Ecto neural progenitor cell (in vitro differentiated cells): ENCODE results near the gene MGMT.
A peak's percentile ranks its signal among the peaks of the same experiment; 100 is the strongest.

Experiments used
- DNase-seq: peaks from one replicate; pipeline ENCODE4 v3.0.0-alpha.2; 2018; ENCODE audit warnings: low spot score

MGMT gene

DNA sequence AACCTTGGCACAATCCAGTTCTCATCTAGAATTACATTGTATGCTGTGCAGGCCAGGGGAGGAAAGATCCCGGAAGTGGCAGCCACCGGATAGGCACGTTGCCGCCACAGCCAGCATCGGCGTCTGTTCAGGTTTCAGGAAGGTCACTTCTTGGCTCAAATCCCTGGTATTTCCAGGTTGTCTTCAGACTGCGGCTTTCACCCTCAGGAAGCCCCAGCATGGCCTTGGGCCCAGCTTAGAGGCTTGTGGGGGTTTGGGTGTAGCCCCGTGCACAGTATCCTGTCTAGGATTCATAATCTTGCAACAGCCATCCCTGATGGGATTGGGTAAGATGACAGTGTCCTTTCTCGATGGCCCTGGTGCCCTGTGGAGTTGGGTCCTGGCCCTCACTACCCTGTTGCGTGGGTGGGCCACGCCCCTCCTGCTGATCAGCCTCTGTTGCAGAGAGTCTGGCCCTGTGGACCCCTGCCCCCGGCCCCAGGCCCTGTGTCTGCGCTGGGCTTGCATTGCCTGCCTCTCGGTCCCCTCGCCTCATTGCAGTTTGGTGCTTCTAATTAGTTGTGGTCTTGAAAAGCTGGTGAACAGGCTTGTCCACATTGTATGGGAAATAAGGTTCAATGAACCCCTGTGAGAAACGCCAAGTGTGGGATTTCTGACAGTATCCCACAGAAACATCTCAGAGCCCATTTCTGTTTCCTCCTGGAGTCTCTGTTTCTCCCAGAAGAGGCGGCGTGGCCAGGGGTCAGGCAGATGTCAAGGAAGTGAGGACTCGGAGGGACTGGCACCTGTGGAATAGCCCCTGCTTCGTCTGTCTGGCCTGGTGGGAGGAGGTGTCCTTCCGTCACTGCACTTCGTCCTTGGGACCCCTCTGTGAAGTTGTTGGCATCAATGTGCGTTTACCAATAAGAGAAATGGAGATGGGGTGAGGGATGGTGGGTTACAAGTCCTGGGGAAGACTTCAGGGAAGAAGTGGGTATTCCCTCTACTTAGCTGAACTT, 77.5 kb downstream of the MGMT start:
- DNase-seq = no peak

DNA sequence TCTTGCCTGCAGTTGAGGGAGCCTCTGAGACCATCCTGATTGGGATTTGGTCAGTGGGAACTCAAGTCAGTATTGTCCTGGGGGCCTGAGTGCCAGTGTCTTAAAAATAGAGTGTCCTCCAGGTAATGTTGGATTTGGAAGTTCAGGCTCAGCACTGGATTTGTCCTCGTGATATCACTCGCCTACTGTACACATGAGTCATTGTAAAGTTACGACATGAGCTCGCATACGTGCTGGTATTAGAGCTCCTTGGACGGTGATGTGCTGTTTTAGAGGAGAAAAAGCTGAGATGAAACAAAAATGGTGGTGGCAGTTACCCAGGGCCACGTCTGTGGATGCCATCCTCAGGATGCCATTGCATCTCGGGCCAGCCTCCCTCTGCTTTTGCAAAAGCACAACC, 78.2 kb downstream of the MGMT start:
- DNase-seq = no peak

DNA sequence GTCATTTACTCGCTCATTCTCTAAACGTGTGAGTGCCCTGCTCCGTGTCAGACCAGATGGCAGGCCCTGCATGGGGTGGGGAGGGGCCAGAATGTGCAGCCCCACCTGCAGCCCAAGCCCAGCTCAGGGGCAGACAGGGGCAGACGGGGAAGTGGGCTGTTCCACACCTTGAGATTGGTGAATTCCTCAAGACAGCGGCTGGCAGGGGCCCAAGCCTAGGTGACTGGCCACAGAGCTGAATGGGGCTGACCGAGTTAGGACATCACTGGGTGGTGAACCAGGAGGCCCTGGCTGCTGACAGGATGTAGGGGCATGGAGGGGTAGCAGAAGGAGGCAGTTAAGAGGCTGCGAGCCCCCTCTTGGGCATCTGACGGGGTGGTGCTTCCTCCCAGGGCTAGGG, 79.1 kb downstream of the MGMT start:
- no peak for DNase-seq

DNA sequence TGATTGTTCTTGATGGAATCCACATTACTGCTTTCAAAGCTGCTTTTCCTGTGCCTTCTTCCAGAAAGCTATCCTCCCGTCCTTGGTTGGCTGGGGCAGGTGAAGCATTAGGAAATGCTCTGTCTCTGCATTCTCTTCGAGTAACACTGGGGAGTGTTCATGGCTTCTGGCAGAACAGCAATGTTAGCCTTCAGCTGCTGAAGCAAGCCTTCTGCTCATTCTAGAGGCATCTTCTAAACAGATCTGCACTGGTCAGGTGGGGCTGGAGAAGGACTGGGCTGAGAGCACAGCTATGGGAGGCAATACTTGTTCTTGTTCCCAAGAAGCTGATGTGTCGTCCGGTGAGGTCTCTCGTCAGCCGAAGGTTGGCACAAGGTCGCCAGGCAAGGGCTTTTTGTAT, 80.6 kb downstream of the MGMT start:
- no peak for DNase-seq

DNA sequence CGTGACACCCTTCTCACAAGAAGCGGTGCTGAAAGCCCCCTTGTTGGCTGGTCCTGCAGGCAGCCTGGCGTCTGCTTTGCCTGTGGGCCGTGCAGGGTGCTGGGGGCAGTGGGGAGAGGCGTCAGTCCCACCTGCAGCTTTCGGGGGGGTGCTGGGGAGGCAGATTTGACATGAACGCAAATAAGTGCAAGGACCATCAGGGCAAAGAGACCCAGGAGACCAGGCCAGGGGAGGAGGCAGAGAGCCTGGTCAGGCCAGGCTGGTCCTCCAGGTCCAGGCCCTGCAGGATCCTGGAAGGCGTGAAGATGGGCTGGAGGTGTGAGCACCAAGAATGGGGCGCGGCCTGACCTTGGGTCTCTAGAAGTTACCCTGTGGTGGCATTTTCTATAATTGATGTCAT, 81.6 kb downstream of the MGMT start:
- no peak for DNase-seq

DNA sequence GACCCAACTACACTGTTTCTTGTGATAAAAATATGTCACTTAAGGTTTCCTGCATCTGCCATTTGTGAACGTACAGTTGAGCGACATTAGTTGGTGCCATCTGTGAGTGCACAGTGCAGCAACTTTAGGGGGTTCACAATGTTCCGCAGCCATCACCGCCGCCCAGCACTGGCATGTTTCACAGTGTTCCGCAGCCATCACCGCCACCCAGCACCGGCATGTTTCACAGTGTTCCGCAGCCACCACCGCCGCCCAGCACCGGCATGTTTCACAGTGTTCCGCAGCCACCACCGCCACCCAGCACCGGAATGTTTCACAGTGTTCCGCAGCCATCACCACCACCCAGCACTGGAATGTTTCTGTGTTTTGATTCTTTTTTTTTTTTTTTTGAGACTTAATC, 83.0 kb downstream of the MGMT start:
- no peak for DNase-seq

DNA sequence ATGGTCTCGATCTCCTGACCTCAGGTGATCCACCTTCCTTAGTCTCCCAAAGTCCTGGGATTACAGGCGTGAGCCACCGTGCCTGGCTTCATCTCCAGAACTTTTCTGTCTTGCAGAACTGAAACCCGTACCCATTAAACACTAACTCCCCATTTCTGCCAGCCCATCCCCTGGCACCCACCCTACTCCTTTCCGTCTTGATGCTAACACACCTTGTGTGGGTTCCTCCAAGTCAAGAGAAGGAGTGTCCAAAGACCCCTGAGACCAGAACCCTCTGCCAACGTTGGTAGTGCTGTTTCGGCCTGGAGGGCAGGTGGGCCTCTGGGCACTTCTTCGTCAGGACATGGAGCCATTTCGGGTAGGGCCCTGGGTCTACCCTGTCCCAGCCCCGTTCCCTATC, 83.6 kb downstream of the MGMT start:
- DNase-seq = no peak

DNA sequence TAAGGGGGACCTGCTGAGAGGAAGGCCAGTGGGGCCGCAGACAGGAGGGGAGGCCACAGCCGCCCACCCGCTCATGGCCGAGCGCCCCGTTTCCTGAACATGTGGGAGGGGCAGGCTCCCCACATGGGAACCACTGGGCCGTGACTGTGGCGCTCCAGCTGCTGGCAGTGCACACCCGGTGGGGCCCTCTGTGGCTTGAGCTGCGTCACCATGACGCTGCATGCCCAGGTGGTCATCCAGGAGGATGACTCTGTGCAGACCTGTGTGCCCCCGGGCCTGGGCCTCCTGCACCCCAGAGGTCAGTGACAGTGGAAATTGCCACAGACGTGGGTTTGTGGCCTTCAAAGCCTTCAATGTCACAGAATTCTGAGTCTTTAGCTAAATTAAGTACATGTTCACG, 85.1 kb downstream of the MGMT start:
- DNase-seq = peak; percentile 36

DNA sequence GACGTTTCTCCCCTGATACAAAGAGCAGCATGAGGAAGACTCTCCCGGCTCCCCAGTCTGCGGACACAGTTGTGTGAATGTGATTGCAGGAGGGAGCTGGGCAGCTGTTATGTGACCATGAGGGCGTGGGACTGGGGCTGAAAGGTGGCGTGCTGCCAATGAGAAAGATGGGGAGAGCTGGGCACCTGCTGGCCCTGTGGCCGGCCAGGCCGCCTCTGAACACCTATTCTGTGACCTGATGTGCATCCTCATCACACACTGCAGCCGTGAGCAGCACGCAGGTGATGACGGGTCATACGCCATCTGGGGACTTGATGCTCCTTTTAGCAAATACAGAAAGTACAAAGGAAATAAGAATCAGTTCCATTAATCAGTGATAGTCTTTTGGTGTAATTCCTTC, 86.9 kb downstream of the MGMT start:
- DNase-seq = no peak

DNA sequence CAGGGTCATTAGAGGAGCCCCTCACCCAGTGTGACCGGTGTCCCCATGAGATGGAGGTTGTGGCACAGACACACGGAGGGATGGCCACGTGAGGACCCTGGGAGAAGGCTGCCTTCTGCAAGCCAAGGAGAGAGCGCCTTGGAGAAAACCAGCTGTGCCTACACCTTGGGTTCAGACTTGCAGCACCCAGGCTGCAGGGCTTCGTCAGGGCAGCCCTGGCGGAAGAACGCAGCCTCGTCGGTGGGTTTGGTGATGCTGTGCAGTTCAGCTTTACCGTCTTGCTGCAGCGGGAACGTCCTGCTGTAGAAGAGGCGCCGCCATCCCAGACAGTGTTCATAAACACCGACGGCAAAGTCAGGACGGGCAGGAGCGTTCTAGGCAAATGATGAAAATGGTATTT, 89.3 kb downstream of the MGMT start:
- DNase-seq = no peak

DNA sequence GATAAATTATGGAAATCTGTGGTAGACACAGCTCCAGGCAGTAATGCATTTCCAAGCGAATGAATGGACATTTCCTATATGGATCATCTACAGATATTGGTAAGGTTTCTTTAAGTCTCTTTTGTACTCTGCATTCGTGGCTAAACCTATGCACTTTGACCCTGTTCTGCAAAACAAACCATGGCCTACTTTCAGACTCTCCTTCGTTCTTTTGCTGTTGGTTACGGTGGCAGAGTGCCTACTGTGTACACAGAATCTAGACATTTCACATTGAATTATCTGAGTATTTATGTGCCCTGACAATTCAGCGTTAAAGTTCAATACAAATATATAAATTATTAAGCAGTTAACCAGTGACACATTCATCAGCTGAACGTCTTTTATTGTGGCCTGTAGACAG, 93.3 kb downstream of the MGMT start:
- DNase-seq = no peak

DNA sequence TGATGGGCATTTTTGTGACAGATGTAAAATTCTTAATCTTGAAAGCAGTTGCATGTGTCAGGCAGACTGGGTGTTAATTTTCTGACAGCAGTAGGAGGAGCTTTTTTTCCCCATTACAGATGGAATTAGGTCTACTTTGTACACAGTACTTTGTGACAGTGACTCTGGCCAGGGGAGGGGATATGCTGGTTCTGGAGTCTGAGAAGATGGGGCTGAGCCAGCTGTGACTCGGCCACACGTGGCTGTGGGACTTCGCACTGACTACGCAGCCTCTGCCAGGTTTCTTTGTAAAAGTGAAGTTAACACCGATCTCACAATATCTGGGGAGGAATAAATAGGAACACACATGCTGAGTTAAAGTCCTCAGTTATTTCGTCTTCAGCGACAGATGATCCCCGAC, 95.4 kb downstream of the MGMT start:
- DNase-seq = no peak

DNA sequence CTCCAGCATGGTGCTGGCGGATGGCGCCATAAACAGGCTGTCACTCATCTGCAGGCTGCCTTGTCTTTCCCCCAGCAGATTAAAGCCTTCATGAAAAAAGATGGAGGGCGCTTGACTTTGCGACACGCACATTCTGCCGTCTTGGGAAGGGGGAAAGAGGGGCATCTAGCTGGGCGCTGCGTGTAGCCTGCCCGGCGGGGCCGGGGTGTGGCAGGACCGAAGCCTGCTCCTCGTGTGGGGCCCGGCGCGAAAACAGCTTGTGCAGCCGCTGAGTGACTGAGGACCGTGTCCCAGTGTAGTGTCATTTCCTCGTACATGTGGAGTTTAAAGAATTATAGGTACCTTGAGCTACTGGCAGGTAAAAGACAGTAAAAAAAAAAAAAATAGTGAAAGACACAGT, 97.9 kb downstream of the MGMT start:
- DNase-seq = no peak

DNA sequence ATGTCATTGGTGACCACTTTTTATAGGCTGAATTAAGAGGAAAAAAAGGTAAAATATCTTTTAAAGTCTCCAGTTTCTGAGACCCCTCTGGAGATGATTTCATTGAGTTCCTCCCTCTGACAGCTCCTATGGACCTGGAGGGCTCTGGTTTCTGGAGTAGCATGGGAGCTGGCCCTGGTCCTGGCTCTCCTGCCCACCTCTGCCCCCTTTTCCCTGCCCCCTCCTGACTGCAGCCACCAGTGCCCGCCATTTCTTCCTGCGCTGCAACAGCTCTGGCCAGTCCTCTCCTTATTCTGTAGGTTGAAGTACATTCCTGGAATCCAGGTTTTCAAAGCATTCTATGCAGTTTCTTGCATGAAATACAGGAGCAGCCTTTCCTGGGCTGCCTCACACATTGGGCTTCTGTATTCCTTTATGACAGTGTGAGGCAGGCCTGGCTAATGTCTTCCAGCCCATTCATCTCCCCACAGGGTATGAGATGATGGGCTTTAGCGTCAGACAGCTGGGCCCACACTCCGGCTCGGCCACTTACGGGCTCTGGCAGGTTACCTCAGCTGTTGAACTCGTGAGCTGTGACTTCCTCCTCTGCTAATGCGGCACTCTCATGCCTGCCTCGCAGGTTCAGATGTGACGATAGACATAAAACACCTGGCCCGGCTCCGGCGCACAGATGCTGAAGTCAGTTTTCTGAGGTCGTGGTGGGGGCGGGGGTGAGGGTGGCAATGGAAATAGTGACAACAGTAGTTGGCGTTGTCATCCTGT, 101.7 kb downstream of the MGMT start:
- DNase-seq = no peak

DNA sequence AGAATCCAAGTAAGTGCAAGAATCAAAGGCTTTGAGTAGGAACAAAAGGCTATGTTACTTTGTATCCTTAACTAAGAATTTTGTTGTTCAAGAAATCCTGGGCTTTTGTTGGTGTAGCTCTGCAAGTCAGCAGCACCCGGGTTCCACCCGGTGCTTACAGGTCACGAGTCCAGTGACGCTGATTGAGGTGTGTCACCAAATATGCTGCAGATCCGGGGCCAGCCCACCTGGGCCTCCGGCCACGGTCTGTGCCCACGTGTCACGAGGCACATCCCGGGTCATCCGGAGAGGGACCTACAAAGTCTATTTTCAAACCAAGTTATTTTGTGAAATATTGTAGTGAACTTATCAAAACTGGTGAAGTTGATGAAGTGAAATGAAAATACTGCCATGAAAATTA, 103.1 kb downstream of the MGMT start:
- DNase-seq = no peak

DNA sequence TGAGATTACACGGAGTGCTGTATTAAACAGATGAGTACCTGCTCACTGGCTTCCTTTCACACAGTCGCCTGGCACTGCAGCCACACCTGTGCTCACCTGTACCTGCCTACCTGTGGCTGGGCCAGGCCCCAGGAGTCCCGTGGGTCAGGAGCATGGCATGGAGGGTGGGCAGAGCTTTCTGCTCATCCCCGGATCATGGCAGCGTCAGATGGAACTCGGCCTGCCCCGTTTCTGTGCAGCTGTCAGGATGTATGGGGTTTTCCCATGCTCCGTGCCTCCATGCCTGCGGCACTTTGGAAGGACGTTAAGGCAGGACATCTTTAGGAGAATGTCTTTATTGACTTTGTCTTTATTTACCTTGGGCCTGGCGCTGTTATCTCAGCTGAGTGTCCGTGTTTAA, 112.2 kb downstream of the MGMT start:
- no peak for DNase-seq

DNA sequence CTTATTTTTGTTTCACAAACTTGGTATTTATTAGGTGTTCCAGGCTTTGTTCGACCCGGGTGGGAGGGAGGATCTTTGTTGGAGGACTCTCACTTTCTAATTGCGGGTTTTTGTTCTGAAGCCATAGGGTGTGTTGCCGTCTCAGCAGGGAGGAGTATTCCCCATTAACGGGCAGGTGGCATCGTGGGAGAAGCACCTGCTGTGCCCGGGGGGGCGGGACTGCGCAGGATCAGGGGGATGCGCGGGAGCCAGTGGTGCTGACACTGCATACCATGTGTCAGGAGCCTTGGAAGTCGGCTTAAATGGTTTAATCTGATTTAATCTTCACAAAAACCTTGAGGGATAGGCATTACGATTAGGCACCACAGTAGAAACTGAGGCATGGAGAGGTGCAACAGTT, 113.0 kb downstream of the MGMT start:
- no peak for DNase-seq

DNA sequence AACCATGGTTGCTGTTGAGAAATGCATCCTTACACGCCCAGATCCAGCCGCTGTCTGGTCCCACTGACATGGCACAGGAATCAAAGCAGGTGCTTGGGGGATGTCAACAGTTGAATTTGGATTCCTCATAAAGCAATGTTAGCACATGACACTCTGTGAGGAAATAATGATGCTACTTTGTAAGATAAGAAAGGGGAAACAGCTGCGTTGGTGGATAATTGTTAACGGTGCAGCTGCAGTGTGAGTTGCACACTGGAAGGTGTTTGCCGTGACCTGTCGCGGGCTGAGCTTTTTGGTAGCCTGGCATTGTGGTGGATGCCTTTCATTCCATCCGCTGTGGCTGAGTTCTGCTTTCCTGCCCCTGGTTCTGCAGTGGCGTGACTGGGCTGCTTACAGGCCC, 113.9 kb downstream of the MGMT start:
- DNase-seq = no peak

DNA sequence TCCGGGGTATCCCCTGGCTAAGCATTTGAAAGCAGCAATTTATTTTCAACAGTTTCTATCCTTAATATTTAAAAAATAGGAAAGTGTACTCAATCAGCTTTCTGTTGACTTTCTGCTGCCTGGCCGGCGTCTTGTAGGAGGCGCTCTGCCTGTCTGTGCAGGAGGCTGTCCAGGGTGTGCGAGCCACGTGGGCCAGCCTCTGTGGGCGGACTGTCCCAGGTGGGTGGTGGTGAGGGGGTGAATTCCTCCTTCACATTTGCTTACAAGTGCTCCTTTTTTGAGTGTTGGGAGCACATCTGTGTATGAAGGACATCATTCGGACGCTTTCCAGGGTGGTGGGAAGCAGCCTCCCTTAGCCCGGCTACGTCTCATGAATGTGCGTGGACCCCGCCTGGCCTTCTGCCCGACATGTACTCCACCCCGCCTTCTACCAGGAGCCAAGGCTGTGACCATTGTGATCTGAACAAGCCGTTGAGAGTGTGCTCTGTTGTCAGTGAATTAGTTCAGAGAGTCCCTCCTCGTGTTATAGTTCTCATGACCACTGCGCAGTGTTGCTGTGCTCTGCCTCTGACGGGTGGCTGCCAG, 114.9 kb downstream of the MGMT start:
- no peak for DNase-seq

DNA sequence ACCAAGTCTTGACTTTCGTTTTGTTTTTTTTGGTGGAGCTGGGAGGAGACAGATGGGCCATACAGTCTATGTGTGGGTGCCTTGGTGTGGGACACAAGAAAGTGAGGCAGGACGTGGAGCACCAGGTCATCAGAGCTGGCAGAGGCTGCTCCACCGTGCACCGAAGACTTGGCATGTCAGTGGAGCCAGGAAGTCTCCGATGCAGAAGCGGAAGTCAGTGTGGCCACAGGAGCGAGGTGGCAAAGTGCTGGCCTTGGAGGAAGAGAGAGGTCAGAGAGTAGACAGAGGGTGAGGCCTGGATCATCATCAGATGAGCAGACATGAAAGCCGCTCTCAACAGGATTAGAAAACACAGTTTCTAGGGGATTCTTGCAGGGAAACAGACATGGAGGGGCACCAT, 116.8 kb downstream of the MGMT start:
- no peak for DNase-seq

DNA sequence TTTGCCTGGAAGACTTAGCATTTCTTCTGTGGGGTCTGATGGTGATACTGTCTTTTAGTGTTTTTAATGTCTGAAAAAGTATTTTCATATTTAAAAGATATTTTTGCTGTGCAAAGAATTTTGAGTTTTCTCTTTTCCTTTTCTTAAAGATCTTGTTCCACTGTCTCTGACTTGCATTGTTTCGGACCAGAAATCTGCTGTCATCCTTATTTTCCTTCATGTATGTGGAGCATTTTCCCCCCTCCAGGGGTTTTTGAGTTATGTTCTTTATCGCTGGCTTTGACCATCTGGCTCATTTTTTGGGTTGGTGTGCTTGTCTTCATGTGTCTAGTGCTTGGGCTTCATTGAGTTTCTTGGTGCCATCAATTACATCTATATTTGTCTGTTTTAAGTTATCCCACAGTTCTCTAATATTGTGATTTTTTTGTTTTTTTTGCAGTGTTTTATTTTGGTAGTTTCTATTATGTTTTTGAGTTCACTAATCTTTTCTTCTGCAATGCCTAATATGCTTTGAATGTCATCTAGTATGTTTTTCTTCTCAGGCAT, 119.9 kb downstream of the MGMT start:
- no peak for DNase-seq

DNA sequence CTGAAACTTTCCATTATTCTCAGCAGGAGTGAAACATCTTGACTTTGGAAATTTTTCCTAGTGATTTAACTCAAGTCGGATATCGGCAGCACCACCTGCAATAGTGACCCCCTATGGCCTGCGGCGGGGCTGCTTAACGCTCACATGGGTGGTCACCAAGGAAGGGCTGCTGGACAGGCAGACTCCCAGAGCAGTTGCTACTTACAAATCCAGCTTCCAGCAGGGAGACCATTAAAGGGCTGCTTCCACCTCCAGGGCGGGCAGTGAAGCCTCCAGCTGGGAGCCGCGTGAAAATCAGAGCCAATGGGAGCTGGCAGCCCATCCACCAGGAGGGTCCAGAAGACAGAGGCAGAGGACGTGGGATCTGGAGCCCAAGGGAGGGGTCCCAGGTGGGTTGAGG, 122.5 kb downstream of the MGMT start:
- peak; percentile 32 for DNase-seq

DNA sequence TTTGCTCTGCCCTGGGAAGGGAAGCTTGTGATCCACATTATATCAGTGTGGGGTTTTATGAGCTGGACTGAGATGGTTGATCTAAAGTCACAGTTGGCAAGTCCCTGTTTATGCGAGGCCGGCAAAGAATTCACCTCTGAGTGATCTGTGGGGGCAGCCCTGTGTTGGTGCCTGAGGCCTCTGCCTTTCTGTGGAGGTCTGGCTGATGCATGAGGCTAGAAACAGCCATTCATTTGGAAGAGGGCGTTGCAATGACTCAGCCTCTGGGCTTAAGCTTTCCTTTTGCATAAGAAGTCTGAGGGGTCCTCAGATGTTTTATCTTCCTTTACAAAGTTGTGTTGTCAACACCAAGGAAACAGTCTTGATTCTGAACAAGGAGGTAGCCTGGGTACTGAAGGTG, 126.9 kb downstream of the MGMT start:
- no peak for DNase-seq
